ENCODE measurements around the gene TNFAIP3. TPM values are rescaled to one million over a fixed set of nuclear protein-coding genes. Genes with fewer than 3 reads are reported as not detected.

The TNFAIP3 gene
- total RNA-seq, 1 experiment from 2014 or later = 1.7 TPM

DNA sequence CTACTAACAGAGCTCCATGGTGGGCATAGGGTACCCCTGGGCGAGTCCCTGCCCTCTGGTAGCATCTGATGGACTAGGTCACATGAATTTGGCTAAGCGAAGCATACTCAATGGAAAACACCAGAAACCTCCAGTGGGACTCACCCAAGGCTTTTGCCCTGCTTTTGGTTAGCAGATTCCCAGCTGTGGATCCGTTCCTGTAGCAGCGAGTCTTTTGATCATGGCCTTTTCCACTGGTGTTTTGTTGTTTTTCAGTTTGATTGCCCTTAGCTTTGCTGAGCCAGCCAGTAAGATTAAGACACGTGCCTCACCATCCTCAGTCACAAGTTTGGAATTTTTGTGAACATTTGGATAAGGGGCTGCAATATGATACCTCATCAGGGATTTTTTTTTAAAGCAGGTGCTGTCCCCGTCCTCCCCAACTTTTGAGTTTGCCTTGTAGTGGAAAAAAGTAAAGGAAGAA lies 8.0 kb downstream of the TNFAIP3 start:
- no peaks in the 10 kb centered on the region; the same call in 1 of the 2 replicates for H3K36me3 ChIP-seq (replicated peaks; ENCODE audit: control insufficient read depth, insufficient read depth, low read length)
- H3K27me3 ChIP-seq (ENCODE audit: control insufficient read depth, insufficient read depth, low read length) = no peaks in the 10 kb centered on the region
- H3K4me3 ChIP-seq (ENCODE audit: insufficient read depth, low read depth, low read length) = no peak overlapping the region
- no peak for DNase-seq

DNA sequence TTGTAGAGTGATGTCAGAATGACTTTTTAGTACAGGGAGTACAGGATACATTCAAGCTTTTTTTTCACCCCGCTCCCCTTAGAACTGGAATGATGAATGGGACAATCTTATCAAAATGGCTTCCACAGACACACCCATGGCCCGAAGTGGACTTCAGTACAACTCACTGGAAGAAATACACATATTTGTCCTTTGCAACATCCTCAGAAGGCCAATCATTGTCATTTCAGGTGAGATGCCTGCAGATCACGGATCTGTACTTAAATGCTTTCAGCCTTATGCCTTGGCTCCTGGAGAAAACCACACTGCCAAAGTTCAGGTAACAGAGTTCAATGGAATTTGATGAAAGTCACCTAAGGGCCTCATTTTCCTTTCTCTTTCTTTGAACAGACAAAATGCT lies 8.5 kb downstream of the TNFAIP3 start:
- no peaks in the 10 kb centered on the region; the same call in 1 of the 2 replicates for H3K36me3 ChIP-seq (replicated peaks; ENCODE audit: control insufficient read depth, insufficient read depth, low read length)
- no peak for DNase-seq
- H3K27me3 ChIP-seq (ENCODE audit: control insufficient read depth, insufficient read depth, low read length) = no peaks in the 10 kb centered on the region
- no peak overlapping the region for H3K4me3 ChIP-seq (ENCODE audit: insufficient read depth, low read depth, low read length)

DNA sequence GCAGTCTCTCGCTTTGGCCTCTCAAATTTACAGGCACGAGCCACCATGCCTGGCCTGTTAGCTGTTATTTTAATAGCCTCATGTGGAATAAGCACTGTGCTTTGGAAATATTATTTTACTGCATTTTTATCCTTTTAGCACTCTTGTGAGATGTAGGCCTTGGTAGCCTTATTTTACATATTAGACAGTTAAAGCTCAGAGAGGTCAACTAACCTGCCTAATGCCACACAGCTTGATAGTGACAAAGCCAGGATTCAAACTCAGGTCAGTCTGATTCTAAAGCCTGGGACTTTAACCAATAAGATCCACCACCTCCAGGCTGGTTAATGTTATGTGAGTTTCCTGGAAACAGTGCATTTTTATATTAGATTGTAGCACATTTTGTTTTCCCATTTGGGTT lies 9.5 kb downstream of the TNFAIP3 start:
- no peak for DNase-seq
- Histone ChIP-seq H3K36me3 (replicated peaks; ENCODE audit: control insufficient read depth, insufficient read depth, low read length) (no peaks in the 10 kb centered on the region; the same call in 1 of the 2 replicates), H3K27me3 (ENCODE audit: control insufficient read depth, insufficient read depth, low read length) (no peaks in the 10 kb centered on the region), H3K4me3 (ENCODE audit: insufficient read depth, low read depth, low read length) (no peak overlapping the region)

DNA sequence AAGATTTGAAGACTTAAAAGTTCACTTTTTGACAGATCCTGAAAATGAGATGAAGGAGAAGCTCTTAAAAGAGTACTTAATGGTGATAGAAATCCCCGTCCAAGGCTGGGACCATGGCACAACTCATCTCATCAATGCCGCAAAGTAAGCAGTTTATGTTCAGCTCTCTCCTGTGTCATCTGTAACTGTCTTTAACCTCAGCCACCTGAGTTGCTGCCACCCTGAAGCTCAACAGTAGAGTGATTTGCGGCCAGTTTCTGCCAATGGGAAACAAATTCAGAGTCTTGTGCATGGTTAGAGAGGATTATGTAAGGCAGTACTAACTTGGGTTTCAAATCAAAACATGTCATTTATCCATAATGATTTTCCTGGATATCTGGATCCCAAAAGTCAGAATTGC lies 10.1 kb downstream of the TNFAIP3 start:
- no peak for DNase-seq
- H3K36me3 ChIP-seq (replicated peaks; ENCODE audit: control insufficient read depth, insufficient read depth, low read length) = no peaks in the 10 kb centered on the region; the same call in 1 of the 2 replicates
- no peaks in the 10 kb centered on the region for H3K27me3 ChIP-seq (ENCODE audit: control insufficient read depth, insufficient read depth, low read length)
- H3K4me3 ChIP-seq (ENCODE audit: insufficient read depth, low read depth, low read length) = no peak overlapping the region

DNA sequence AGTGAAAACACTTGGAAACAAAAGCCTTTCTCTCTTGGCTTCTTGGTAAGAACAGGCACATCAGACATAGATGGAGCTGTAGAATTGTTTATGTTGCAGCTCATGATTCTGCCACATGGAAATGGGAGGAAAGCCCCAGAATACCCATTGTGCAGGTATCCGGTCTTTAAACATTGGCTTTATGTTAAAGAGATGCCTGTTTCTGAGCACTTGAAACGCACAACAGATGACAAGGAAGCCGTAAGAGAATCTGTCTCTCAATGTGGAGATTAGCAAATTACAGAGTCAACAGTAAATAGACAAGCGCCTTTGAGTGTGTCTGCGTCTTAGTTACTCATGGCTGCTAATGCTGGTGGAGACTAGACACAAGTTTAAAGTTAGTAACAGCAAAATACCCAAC lies 10.5 kb downstream of the TNFAIP3 start:
- DNase-seq = no peak
- Histone ChIP-seq H3K36me3 (replicated peaks; ENCODE audit: control insufficient read depth, insufficient read depth, low read length) (peaks cover 2% of the 10 kb centered on the region; the same call in 1 of the 2 replicates), H3K4me3 (ENCODE audit: insufficient read depth, low read depth, low read length) (no peak overlapping the region), H3K27me3 (ENCODE audit: control insufficient read depth, insufficient read depth, low read length) (no peaks in the 10 kb centered on the region)

- H3K4me3 ChIP-seq (ENCODE audit: insufficient read depth, low read depth, low read length) = no peak overlapping the region
- no peak for DNase-seq
- H3K36me3 ChIP-seq (replicated peaks; ENCODE audit: control insufficient read depth, insufficient read depth, low read length) = peaks cover 2% of the 10 kb centered on the region; the same call in 1 of the 2 replicates
- no peaks in the 10 kb centered on the region for H3K27me3 ChIP-seq (ENCODE audit: control insufficient read depth, insufficient read depth, low read length)
Measured at GRCh38 chr6:137878029-137878428, 11.0 kb downstream of the TNFAIP3 start.

DNA sequence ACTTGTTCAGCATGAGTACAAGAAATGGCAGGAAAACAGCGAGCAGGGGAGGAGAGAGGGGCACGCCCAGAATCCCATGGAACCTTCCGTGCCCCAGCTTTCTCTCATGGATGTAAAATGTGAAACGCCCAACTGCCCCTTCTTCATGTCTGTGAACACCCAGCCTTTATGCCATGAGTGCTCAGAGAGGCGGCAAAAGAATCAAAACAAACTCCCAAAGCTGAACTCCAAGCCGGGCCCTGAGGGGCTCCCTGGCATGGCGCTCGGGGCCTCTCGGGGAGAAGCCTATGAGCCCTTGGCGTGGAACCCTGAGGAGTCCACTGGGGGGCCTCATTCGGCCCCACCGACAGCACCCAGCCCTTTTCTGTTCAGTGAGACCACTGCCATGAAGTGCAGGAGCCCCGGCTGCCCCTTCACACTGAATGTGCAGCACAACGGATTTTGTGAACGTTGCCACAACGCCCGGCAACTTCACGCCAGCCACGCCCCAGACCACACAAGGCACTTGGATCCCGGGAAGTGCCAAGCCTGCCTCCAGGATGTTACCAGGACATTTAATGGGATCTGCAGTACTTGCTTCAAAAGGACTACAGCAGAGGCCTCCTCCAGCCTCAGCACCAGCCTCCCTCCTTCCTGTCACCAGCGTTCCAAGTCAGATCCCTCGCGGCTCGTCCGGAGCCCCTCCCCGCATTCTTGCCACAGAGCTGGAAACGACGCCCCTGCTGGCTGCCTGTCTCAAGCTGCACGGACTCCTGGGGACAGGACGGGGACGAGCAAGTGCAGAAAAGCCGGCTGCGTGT lies 11.6 kb downstream of the TNFAIP3 start:
- DNase-seq = peak; percentile 85
- no peaks in the 10 kb centered on the region for H3K27me3 ChIP-seq (ENCODE audit: control insufficient read depth, insufficient read depth, low read length)
- peaks cover 2% of the 10 kb centered on the region; the same call in 1 of the 2 replicates for H3K36me3 ChIP-seq (replicated peaks; ENCODE audit: control insufficient read depth, insufficient read depth, low read length)
- no peak overlapping the region for H3K4me3 ChIP-seq (ENCODE audit: insufficient read depth, low read depth, low read length)

- H3K4me3 ChIP-seq (ENCODE audit: insufficient read depth, low read depth, low read length) = no peak overlapping the region
Measured at GRCh38 chr6:137879299-137879698, 12.2 kb downstream of the TNFAIP3 start.

DNA sequence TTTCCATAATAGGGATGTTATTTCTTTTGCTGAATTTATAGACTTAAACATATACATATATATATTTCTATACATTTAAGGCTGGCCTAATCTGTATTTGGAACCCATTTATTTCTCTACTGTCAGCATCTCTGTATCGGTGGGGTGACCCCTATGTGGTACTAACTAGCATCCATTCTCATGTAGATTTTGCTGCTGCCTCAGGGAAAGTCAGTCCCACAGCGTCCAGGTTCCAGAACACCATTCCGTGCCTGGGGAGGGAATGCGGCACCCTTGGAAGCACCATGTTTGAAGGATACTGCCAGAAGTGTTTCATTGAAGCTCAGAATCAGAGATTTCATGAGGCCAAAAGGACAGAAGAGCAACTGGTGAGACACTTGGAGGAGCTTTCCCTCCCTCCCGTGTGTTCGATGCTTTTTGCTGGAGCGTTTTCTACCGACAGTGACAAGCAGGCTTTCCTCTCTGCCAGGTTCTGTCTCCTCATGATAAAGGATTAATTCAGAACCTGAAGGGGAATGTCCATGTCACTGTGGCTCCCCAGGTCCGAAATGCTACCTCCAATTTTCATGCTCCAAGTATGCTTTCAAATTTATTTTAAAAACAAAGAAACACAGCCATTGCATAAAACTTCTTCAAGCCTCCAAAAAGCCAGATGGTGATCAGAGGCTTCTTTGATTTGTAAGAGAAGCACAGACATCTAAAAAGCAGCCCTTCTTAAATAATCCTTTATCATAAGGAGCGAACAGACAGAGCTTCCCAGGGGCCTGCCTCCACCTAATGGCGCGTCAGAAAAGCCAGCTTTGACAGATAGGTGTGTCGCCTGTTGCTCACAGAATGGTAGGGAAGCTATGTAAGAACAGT lies 13.1 kb downstream of the TNFAIP3 start:
- peak; percentile 69 for DNase-seq
- peaks cover 2% of the 10 kb centered on the region; the same call in 1 of the 2 replicates for H3K36me3 ChIP-seq (replicated peaks; ENCODE audit: control insufficient read depth, insufficient read depth, low read length)
- no peaks in the 10 kb centered on the region for H3K27me3 ChIP-seq (ENCODE audit: control insufficient read depth, insufficient read depth, low read length)
- no peak overlapping the region for H3K4me3 ChIP-seq (ENCODE audit: insufficient read depth, low read depth, low read length)

More at GRCh38 chr6:137879299-137879698, 12.2 kb downstream of the TNFAIP3 start:
- Histone ChIP-seq H3K27me3 (ENCODE audit: control insufficient read depth, insufficient read depth, low read length) (no peaks in the 10 kb centered on the region), H3K36me3 (replicated peaks; ENCODE audit: control insufficient read depth, insufficient read depth, low read length) (peaks cover 2% of the 10 kb centered on the region; the same call in 1 of the 2 replicates)
- peak; percentile 31 for DNase-seq

- no peaks in the 10 kb centered on the region for H3K27me3 ChIP-seq (ENCODE audit: control insufficient read depth, insufficient read depth, low read length)
- no peak overlapping the region for H3K4me3 ChIP-seq (ENCODE audit: insufficient read depth, low read depth, low read length)
- no peak for DNase-seq
- peaks cover 2% of the 10 kb centered on the region; the same call in 1 of the 2 replicates for H3K36me3 ChIP-seq (replicated peaks; ENCODE audit: control insufficient read depth, insufficient read depth, low read length)
Measured at GRCh38 chr6:137880746-137881521, 13.9 kb downstream of the TNFAIP3 start.

DNA sequence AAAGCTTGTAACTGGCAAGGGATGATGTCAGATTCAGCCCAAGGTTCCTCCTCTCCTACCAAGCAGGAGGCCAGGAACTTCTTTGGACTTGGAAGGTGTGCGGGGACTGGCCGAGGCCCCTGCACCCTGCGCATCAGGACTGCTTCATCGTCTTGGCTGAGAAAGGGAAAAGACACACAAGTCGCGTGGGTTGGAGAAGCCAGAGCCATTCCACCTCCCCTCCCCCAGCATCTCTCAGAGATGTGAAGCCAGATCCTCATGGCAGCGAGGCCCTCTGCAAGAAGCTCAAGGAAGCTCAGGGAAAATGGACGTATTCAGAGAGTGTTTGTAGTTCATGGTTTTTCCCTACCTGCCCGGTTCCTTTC lies 14.4 kb downstream of the TNFAIP3 start:
- no peak for DNase-seq
- Histone ChIP-seq H3K27me3 (ENCODE audit: control insufficient read depth, insufficient read depth, low read length) (no peaks in the 10 kb centered on the region), H3K4me3 (ENCODE audit: insufficient read depth, low read depth, low read length) (no peak overlapping the region), H3K36me3 (replicated peaks; ENCODE audit: control insufficient read depth, insufficient read depth, low read length) (peaks cover 2% of the 10 kb centered on the region; the same call in 1 of the 2 replicates)

DNA sequence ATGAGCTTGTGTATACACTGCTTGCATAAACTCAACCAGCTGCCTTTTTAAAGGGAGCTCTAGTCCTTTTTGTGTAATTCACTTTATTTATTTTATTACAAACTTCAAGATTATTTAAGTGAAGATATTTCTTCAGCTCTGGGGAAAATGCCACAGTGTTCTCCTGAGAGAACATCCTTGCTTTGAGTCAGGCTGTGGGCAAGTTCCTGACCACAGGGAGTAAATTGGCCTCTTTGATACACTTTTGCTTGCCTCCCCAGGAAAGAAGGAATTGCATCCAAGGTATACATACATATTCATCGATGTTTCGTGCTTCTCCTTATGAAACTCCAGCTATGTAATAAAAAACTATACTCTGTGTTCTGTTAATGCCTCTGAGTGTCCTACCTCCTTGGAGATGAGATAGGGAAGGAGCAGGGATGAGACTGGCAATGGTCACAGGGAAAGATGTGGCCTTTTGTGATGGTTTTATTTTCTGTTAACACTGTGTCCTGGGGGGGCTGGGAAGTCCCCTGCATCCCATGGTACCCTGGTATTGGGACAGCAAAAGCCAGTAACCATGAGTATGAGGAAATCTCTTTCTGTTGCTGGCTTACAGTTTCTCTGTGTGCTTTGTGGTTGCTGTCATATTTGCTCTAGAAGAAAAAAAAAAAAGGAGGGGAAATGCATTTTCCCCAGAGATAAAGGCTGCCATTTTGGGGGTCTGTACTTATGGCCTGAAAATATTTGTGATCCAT lies 15.3 kb downstream of the TNFAIP3 start:
- Histone ChIP-seq H3K4me3 (ENCODE audit: insufficient read depth, low read depth, low read length) (no peak overlapping the region), H3K27me3 (ENCODE audit: control insufficient read depth, insufficient read depth, low read length) (no peaks in the 10 kb centered on the region), H3K36me3 (replicated peaks; ENCODE audit: control insufficient read depth, insufficient read depth, low read length) (0 out of 2 replicates have a peak, but pooled peaks cover 2% of the 10 kb centered on the region)
- DNase-seq = no peak

DNA sequence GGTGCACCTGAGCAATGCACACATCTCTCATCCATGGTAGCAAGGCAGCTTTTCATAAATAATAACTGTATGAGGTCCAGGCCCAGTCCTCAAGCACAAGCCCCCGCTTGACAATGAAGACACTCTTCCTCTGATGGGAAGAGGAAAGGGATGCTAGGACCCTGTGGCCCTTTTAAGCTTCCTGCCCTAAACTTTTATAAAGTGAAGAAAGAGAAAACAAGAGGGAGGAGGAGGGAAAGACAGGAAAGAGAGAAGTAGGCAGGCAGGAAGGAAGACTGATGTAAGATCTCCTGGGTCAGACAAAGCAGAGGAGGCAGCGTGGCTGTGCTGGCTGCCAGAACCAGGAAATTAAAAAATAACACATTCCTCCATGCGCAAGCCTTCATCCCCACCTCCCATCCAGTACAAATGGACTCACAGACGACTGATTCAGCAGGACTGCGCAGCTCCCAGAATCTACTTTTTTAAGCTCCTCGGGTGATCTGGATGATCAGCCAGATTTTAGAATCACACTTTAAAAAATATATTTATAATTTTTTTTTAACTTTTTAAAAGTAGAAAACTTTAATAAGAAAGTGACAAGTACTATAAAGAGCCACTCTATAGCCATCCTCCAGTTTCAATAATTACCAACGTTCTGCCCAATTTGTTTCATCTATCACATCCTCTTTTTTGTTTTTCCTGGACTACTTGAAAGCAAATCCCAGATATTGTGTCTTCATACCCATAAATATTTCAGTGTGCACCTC lies 16.5 kb downstream of the TNFAIP3 start:
- Histone ChIP-seq H3K27me3 (ENCODE audit: control insufficient read depth, insufficient read depth, low read length) (no peaks in the 10 kb centered on the region), H3K36me3 (replicated peaks; ENCODE audit: control insufficient read depth, insufficient read depth, low read length) (0 out of 2 replicates have a peak, but pooled peaks cover 2% of the 10 kb centered on the region), H3K4me3 (ENCODE audit: insufficient read depth, low read depth, low read length) (no peak overlapping the region)
- no peak for DNase-seq

All from H7 (cell line).